Activated CD4-positive, alpha-beta T cell treated with anti-CD3 and anti-CD28 coated beads, Interleukin-10, Interleukin-2, amounts not matched to agents 100 ng/mL and 50 ng/mL, durations not matched to agents 16 hours and 8 hours (primary cell): ENCODE results near the gene MSN.

Experiments
- DNase-seq: peaks from one replicate; pipeline ENCODE4 v3.0.0-alpha.2; 2020

Gene MSN

DNA sequence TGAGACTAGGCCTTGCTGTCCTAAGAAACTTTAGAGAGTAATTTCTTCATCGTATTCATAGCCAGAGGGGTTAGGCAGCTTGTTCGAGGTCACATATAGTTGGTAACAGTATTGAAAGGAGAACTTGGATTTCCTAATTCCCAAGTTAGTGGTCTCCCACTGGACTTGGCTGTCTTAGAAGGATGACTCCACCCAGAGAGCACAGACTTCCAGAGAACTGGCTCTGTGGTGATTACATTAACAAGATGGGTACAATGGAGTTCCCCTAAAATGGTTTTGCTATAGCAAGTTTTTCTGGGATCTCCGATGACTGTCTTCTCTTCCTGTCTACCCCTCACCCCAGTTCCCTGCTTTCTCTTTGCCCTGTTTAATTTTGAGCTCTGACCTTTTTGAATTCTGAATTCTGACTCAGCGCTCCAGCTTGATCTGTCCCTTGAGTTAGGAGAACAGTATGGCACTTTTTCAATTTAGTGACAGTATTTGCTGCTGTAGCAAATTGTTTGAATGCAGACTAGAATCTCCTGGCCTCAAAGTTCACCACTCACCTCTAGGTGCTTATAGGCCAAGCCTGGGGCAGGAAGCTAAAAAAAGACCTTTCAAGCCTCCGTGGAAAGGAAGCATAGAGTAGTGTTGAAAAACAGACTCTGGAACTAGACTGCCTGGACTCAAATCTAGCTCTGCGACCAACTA lies 6.9 kb downstream of the MSN start:
- DNase-seq, result no peak

DNA sequence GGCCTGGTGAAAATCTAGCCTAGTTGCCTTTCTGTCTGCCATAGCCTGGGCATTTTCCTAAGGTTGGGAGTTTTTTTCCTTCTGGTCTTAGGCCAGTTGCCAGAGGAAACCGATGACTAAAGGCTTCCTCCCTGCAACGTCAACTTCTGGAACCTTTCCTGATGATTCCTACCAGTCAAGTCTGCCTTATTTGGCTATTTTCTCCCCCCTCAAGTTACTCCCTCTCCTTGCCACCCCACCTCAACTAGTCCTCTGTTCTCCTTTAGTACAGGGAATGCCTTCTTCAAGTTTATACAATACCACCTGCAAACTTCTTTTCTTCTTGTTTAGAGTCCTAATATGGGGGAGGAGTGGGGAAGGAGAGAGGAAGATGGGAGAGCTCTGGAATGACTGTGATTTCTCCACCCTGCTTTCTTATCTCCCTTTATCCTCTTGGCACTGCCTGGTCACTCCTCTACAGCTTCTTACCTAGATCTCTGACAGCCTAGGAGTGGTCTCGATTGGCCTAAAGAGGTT lies 10.6 kb downstream of the MSN start:
- DNase-seq, result no peak

DNA sequence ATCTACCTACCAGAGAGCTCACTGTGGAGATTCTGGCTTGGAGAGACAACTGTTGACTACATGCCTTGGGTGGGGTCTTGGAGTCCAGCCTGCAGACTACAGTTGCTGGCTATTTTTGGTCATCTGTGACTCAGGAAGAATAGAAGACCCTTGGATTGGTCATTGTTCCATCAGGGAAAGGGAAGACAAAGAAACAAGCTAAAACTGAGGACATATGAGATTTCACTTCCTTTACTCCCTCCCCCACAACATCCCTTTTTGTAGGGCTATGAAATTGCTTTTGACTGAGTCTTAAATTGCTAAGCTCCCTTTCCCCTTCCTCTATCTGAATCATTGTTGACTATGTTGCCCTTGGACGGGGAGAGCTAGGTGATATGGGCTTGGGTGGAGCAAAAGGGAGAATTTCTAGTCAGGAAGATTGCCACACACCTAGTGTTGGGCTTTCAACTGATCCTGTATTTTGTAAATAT lies 11.7 kb downstream of the MSN start:
- no peak for DNase-seq

DNA sequence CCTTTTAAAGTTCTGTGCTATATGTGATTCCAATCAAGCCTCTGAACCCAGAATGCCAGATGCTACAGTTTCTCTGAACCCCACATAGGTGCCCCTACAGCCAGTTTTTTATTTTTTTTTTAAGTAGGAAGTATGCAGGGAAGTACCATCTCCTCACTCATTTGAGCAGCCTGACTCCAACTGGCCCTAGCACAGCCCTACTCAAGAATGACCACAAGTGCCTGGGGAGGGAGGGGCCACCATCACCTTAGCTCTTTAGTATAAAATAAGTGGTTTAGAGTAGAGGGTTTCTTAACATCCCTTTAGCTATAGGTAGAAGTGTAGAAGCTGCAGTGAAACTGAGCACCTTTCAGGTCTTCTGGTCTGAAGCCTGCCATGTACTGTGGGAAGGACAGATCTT lies 14.4 kb downstream of the MSN start:
- DNase-seq, result no peak

DNA sequence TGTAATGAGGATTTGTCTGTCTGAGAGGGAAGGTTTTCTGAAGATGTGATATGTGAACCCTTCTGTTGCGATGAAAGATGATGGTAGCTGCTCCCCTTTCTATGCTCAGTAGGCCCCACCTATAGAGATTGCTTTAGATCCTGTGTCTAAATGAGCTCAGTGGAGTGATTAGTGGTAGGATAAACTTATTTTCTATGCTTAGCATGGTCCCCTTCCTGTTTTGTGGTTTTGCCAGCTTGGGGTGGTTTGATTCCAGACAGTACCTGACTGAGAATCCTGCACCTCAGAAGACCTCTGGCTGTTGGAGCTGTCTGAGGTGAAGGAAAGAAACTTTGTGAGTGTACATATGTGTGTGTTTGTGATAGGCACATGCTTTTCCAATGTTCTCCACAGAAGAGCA lies 17.7 kb downstream of the MSN start:
- DNase-seq, result no peak

DNA sequence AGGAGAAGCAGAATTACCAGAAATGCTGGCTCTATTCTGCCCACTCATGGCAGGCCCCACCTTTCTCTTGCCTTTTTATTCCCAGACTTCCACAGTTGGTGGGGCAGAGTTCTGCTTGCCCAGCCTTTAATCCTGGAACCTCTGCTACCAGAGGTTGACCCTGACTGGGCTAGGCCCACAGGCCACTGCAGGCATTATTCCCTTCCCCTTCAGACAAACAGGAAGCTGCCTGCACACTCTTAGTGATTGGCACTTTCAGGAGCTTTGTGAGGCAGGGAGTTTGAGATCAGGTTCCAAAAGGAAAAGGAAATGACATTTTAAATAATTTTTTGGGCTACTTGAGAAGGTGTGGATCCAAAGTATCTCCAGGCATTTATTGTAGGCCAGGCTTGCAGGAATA lies 18.8 kb downstream of the MSN start:
- no peak for DNase-seq

DNA sequence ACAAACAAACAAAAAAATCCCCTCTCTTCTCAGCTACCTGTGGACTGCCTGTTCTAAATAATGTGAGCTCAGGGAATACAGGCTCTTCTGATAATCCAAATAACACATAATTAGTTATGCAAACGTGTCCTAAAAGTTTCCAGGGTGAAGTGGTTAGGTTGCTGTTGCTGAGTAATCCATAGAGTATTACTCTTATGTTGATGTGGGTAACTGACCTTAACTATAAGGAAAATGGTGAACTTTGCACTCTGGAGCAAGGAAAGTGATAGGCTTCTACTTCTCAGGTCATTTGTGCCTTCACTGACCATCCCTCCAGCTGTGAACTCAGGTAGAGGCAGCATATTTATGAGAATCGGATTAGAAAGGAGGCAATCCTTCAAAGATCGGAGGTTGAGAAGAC lies 19.9 kb downstream of the MSN start:
- no peak for DNase-seq

DNA sequence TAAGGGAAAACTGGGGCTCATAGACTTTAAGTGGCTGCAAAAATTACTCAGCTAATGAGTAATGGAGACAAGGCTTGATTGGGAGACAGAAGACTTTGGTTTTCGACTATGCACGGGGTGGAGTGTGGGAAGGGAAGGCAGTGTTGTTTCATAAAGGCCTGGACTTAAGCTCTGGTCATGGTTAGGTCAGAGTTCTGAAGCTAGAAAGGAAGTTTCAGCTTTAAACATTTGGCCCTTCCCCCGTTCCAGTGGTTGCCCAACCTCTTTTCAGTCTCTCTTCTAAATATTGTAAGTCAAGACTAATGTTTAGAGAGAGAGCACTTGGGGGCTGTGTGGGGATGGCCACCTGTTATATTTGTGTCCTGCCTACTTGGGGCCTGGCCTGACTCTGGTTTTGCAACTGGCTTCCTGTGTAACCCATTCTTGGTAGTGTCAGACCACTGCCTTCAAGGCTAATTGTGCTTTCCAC lies 21.0 kb downstream of the MSN start:
- no peak for DNase-seq

DNA sequence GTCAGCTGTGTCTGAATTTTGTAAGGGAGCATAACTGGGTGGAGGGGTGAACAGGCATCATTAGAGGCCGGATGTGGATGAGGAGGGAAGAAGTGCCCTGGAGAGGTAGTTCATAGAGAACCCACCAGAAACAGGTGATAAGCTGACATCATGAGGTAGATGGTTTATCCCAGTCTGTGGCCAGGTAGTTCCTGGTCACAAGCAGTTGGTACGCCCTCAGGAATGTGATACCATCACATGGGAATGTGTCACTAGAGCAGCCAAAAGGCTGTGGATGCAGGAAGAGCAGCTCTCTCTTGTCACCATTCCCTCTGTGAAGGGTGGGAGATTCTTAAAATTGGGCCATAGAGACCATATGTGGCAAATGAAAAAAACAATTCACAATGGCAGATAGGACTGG lies 21.9 kb downstream of the MSN start:
- DNase-seq, result no peak

DNA sequence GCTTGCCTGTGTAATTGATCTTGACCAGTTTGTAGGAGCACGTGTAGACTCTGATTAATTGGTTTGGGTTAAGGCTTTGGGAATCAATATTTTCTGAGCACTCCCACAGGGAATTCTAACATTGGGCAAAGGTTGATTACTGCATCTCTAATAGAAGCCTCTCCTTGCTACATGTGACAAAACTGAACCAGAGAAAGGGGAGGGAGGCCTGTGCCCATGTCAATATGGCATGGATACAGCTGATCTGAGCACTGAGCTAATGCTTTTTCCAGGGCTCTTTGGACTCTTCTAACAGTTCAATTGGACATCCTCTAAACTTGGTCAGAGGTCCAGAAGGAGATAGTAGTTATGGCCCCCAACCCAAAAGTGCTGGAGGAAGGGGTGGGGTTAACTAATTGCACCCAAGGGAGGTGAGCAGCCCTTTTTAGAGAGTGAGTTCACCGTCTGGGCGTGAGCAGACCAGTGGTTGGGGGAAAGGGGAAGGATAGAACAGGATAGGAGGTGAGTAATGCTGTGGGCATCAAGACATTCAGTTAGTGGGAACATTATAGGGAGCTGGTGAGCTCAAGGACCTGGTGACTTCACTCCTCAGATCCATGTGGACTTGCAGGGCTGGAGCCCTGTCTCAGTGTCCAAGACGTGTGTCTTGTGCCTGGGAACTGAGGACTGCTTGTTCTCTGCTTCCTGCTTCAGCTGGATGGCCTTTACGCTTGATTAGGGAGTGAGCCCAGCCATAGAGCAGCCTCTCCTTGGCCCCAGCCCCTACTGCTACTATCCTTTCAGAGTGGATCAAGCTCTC lies 22.8 kb downstream of the MSN start:
- DNase-seq, result no peak

DNA sequence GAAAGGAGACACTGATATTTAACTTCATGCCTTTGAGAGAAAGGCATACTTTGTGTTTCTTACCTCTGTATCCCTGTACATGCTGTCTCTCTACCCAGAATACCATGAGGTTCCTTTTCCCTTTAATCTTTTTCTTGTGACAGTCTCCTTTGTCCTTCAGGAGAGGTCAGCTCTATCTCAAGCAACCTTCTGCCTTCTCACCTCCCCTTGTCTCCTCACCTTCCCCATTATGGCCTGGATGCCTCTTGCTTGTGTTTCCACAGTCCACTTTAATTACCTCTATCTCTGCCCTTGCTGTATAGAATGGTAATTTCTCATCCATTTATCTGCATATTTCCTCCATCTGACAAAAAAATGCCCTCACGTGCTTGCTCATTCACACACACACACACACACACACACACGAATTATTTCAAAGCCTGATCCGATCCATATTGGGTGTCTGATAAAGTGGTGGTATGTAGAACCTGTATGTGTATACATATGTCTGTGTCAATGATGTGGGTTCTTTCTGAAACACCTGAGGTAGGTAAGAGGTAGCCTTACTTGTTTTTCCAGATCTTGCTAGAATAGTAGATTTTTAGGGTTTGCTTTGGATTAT lies 28.5 kb downstream of the MSN start:
- no peak for DNase-seq

DNA sequence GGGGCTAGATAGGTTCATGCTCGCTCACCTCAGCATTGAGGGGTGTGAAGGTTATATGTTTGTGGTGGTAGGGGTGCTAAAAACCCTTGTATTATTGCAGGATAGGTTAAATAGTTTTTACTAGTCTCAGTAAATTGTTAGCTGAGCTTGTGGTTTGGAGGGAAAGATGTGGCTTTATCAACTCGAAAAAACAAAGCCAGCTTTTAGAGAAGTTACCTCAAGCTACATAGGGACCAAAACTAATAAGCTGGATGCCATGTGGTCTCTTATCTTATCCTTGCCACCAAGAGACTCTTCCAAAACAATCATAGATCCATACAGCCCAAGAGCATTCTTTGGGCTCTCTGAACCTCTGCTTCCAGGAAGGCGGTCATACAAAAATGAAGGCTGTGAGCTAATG lies 29.2 kb downstream of the MSN start:
- DNase-seq, result no peak

DNA sequence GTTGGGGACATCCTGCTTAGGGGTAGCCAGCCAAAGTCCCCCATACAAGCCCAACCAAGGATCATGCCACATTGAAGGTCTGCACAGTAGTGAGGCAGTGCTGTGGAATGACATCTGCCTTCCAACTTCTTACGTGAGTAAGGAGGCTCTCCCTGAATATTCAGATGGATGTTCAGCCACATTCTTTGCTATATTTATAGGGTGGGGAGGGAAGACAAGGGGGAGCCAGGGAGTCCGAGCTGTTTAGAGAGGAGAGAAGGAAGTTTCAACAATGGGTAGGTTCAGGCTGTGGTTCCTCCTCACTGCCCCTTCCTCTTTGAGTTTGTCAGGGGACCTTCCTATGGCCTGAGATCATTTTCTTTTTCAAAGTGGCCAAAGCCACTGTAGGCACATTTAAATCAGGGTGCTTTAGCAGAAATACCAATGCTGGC lies 29.8 kb downstream of the MSN start:
- DNase-seq, result no peak

DNA sequence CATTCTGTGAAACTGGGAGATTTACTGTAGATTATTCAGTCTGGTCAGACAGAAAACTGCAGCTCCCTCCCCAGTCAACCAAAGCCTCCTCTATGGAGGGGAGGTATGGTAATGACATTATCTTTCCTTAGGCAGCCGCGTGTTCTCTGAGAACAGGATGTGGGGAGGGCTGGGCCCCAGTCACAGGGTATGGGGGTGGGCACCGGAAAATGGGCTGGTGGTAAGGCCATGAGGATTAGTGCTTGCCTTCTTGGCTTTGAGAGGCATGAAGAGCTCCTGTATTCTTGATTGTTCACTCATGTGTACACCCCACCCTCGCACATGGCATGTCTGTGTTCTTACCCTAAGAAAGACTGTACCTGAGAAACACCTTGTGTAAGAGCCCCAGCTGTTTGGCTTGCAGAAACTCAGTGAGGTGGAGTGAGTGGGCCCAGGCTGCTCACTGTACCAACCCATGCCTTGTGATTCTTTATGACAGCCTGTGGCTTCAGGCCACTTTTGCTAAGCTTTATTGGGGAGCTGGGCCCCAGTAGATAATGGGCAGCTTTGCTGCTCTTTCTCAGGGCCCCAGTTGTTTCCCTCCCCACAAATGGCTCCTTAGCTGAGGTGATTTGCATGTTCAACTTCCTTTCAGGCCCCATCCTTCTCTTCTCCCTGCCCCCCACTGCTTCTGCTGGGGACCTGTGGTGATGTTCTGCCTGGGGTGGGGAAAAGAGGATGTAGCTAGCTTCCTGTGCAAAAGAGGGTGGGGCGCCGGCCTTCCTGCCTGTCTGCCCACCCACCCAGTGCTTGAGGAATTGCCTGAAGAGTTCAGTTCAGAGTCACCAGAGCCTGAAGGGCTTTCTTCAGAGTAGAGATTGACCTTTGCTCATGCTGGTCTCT lies 30.7 kb downstream of the MSN start:
- DNase-seq, result peak; percentile 89

DNA sequence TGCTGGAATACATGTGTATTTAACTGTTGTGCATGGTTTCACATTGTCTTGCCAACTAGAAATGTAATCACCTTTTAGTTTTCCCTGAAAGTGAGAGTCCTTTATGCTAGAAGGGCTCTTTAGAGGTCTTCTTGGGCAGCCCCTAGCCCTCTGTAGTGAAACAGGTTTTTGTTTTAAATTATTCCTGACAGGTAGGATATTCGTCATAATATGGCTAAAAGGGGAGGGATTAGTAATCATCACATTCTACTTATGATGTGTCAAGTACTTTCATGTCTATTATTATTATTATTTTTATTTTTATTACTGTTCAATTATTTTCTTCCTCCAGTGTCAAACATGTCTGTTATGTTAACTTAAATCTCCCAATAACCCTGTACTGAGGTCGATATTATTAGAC lies 35.5 kb downstream of the MSN start:
- DNase-seq, result no peak

DNA sequence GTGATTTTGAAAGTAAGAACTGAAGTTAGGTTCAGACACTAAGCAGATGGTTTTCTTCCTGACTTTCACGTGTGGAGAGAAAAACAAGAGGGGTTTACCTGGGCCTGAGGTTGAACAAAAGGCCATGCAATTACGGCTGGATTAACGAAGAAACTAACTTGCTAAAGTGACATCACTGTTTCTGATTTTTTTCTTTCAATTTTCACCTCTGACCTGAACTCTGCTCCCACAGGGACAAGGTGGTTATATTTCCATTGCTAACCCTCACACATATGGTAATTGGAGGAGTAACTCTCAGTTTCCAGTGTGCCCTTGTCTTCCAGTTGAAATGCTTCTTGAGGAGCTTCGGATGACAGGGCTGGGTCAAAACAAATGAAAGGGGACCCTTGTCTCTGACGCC lies 38.0 kb downstream of the MSN start:
- DNase-seq, result no peak

DNA sequence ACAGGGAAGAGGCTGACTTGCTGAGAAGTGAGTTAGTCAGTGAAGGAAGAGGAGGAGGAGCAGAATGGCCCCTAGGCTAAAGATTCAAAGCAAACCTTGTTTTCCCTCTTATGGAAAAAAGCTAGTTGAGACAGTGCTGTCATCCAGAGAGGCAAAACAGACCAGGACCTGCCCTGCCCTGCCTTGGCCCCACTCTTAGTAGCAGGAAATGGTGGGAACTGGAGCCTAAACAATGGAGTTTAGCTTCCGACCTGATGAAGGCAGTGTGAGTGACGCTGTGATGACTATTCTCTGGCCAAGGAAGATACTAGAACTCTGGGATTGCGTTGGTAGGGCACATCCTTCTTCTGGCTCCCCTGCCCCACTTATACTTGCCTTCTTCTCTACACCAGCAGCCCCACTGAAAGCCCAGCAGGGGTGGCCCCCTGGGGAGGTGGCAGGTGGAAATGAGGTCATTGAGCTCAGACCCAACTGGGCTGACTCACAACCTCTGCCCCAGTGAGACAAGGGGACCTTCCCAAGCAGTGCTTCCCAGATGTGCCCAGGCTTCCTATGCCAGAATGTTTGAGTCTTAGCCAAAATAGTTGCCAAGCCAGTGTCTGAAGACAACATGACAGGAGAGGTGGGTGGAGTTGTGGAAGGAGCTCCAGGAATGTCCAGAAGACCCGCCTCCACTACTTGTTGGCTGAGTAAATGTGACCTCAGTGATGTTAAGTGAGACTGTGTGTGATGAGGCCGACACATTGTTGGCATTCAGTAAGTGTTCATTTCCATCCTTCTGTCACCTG lies 38.8 kb downstream of the MSN start:
- DNase-seq, result peak; percentile 62

DNA sequence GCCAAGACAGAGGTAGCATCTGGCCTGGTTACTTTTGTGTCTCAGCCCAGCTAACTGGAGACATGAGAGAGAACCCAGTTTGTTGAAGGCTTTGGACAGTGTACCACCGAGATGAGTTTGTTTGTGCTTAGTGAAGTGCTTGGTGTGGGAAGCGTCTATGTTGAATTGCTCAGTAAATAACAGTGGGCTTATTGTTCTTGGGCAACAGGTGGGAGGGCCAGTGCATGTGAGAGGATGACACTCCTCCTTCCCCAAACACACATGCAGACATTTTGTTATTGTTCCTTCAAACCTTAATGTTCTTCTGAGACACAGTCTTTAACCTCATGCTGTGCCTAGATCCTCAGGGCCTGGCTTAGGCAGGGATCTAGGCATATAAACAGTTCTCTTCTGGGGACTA lies 39.7 kb downstream of the MSN start:
- DNase-seq, result no peak

DNA sequence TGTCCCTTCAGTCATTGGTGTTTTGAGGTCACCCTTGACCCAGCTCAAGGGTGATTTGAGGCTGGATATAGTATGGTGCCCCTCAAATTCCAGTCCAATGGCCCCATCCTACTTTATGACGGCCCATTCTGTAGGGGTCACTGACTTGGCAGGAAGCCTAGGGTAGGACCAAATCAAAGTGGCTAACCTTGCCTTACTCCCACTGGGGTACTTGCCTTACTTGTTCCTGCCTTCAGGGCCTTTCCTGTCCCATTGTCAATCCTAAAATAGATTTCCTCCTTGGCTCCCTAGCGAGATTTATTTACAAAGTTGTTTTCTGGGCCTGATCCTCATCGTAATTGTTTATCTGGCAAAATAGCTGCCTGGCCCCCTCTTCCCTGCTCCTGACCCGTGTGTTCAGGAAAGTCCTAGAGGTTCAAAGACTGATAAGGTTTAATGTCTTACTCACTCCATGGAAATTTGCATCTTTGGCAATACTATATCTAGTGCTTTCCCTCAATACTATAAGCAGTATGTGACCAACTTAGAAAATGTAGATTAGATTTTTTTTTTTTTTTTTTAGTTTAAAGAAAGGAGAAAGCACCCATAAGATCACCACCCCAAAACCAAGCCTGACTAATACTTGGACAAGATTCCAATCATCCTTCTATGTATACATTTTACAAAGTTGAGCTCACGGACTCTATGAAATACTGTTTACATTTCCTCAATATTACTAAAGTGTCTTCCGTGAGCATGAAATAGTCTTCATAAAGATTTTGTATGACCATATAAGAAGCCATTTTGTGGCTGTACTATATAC lies 44.8 kb downstream of the MSN start:
- no peak for DNase-seq

DNA sequence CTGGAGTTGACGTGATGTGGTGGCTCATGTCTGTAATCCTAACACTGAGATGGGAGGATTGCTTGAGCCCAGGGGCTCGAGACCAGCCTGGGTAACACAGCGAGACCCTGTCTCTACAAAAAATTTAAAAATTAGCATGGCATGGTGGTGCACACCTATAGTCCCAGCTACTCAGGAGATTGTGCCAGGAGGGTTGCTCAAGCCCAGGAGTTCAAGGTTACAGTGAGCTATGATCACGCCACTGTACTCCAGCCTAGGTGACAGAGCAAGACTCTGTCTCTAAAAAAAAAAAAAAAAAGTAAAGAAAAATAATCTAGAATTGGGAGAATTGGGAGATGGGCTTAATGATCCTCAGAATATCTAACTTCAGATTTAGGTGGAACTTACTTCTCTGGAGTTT lies 51.1 kb downstream of the MSN start:
- no peak for DNase-seq

DNA sequence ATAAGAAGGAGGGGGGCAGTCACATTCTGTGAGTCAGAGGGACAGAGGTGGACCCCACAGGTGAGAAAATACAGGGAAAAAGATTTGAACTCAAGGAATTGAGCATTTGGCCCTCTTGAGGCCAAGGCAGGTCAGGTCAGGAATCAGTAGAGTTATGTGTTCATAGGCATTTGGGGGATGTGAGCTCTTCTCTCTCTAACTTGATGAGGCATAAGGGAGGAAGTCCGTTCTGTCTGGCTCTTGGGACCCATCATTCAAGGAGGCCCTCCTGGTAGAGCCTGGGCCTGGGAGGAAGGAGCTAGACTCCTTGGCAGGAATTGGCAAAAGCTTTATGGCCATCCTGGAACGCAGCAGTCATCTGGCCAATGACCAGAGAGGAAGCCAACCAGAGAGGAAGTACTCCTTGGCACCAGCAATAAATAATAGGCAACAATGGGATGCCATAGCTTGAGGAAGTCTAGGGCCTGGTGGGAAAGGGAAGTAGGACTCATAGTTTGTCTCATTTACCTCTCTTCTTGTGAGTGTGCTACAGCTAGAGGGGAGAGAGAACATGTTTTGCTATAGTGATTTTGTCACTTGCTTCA lies 53.0 kb downstream of the MSN start:
- DNase-seq, result no peak
